Right lobe of liver (tissue), 6 donors: ENCODE results near the gene USP53. TPM values are rescaled to one million over a fixed set of nuclear protein-coding genes. Genes with fewer than 3 reads are reported as not detected.

Experiments used
- ATAC-seq, 4 donors: fragments of 200-7000 bp; cut with Tn5 transposase; one replicate each; pipeline ENCODE4 v1.9.1; 2020; ENCODE audit warnings: mild to moderate bottlenecking in 4 of 4, moderate library complexity in 4 of 4
- DNase-seq, 3 donors: peaks; one replicate each; pipeline ENCODE4 v3.0.0-alpha.2; 2020
- H3K27ac ChIP-seq, 3 donors: fragments of 200-600 bp; one replicate each; pipeline ENCODE4 v1.8.0; 2022
- H3K27me3 ChIP-seq, 2 donors: fragments of 200-600 bp; one replicate each; pipeline ENCODE4 v1.8.0; 2022
- H3K36me3 ChIP-seq, 4 donors: fragments of 200-600 bp; sonication (generic) in 1 of 4; one replicate each; pipeline versions ENCODE4 v1.5.1 to v1.8.0; 2017 to 2022; ENCODE audit warnings: control low read depth in 1 of 4
- H3K4me1 ChIP-seq, 4 donors: fragments of 200-600 bp; sonication (generic) in 1 of 4; one replicate each; pipeline versions ENCODE4 v1.5.1 to v1.8.0; 2017 to 2022; ENCODE audit warnings: control low read depth in 1 of 4
- H3K4me3 ChIP-seq, 3 donors: fragments of 200-600 bp; one replicate each; pipeline ENCODE4 v1.8.0; 2022
- H3K9me3 ChIP-seq, 4 donors: fragments of 200-600 bp; sonication (generic) in 1 of 4; one replicate each; pipeline versions ENCODE4 v1.5.1 to v1.8.0; 2017 to 2022; ENCODE audit warnings: control low read depth in 1 of 4
- CTCF ChIP-seq, 4 donors: fragments of 200-600 bp in 3 of 4; fragments of 450-650 bp in 1 of 4; IDR thresholded peaks; one replicate each; pipeline versions ENCODE4 v1.5.1 to v1.8.0; 2016 to 2022; ENCODE audit warnings: antibody characterized with exemption in 4 of 4, mild to moderate bottlenecking in 2 of 4
- POLR2A ChIP-seq: fragments of 450-650 bp; IDR thresholded peaks from one replicate; pipeline ENCODE4 v1.6.1; 2017; ENCODE audit warnings: antibody characterized with exemption, mild to moderate bottlenecking
- WGBS: methylation state at CpG from one replicate; pipeline ENCODE4 v1.1.6; 2018; ENCODE audit warnings: low coverage, low lambda C conversion rate; ENCODE audit not compliant: insufficient coverage; ENCODE audit errors: missing lambda C conversion rate; 5-methylcytosine and 5-hydroxymethylcytosine counted together
- intact Hi-C, 2 donors: fragments of 100-400 bp; cut with DNase I; formaldehyde crosslinking; loops; one replicate each; pipeline versions ENCODE4 v1.11.2 to v1.14.1; 2022
- total RNA-seq, 6 experiments: library from RNA; depleted of rRNA in 2 of 6; stranded (reverse); fragments of >200 nt in 2 of 6; fragmentation: NEBNext Ultra II Directional in 3 of 6; extraction: Animal tissue kit (Norgen Biotek cat#: 25700) in 3 of 6; gene quantifications; one replicate each; pipeline versions ENCODE4 v1.1.0 to v1.2.4, GENCODE V29; 2016 to 2023
- donor health status: DM: no; HTN: yes; CAD: no.
- donor health status: DM: no; HTN: no; CAD: no.
- donor health status: DM: no; HTN: no; CAD: no.
- donor health status: DM: no; HTN: yes; CAD: no.
- donor health status: DM: no; HTN: yes; CAD: no.

USP53 gene
- total RNA-seq, 6 experiments from 2014 or later, result 6.4 to 12.5 (median 8.9) TPM

- 61% methylated on average over 5 of the region's 11 CpGs for WGBS
- DNase-seq (no peak), ATAC-seq (no peak)
- Histone ChIP-seq H3K27me3 (no peaks in the 10 kb centered on the region), H3K4me1 (no peaks in the 10 kb centered on the region), H3K9me3 (no peaks in the 10 kb centered on the region), H3K4me3 (no peak overlapping the region), H3K27ac (no peak overlapping the region), H3K36me3 (no peaks in the 10 kb centered on the region)
- intact Hi-C loops, result no loop called here
- no peak for TF ChIP-seq CTCF (IDR thresholded peaks at IDR 0.05)
- TF ChIP-seq POLR2A, result no peak
These were observed 14.7 kb upstream of the USP53 start for GRCh38 chr4:119197772-119198212.

GRCh38 chr4:119204916-119205315 lies 7.6 kb upstream of the USP53 start:
- 58% methylated on average over 4 of the region's 4 CpGs for WGBS
- intact Hi-C loops, result no loop called here
- no peaks in the 10 kb centered on the region for H3K9me3 ChIP-seq
- TF ChIP-seq POLR2A (no peak), CTCF (IDR thresholded peaks at IDR 0.05) (no peak)
- no peaks in the 10 kb centered on the region for H3K36me3 ChIP-seq
- no peak for DNase-seq
- H3K27ac ChIP-seq, result no peak overlapping the region
- peak in 1 of 4 donors; percentile 45 for ATAC-seq
- H3K4me1 ChIP-seq, result no peaks in the 10 kb centered on the region
- no peaks in the 10 kb centered on the region for H3K27me3 ChIP-seq
- H3K4me3 ChIP-seq, result no peak overlapping the region

- no peaks in the 10 kb centered on the region for H3K27me3 ChIP-seq
- H3K4me1 ChIP-seq, result no peaks in the 10 kb centered on the region
- no peaks in the 10 kb centered on the region for H3K9me3 ChIP-seq
- ATAC-seq (no peak), DNase-seq (no peak)
- H3K27ac ChIP-seq, result no peak overlapping the region
- TF ChIP-seq CTCF (IDR thresholded peaks at IDR 0.05) (no peak), POLR2A (no peak)
- no peak overlapping the region for H3K4me3 ChIP-seq
- H3K36me3 ChIP-seq, result no peaks in the 10 kb centered on the region
- intact Hi-C loops, result no loop called here
These were observed 6.8 kb upstream of the USP53 start for GRCh38 chr4:119205690-119206089.

- no peak overlapping the region for H3K4me3 ChIP-seq
- no peaks in the 10 kb centered on the region for H3K27me3 ChIP-seq
- DNase-seq (no peak), ATAC-seq (no peak)
- no peaks in the 10 kb centered on the region for H3K36me3 ChIP-seq
- intact Hi-C loops, result no loop called here
- TF ChIP-seq CTCF (IDR thresholded peaks at IDR 0.05), result no peak
- no peak for TF ChIP-seq POLR2A
- no peaks in the 10 kb centered on the region for H3K9me3 ChIP-seq
- 24% methylated on average over 1 of the region's 1 CpG for whole genome bisulfite sequencing
- no peak overlapping the region for H3K27ac ChIP-seq
- no peaks in the 10 kb centered on the region for H3K4me1 ChIP-seq
These were observed 6.3 kb upstream of the USP53 start for GRCh38 chr4:119206178-119206577.

- no peak for DNase-seq
- Histone ChIP-seq H3K36me3 (no peaks in the 10 kb centered on the region), H3K4me3 (no peak overlapping the region), H3K9me3 (no peaks in the 10 kb centered on the region), H3K27ac (no peak overlapping the region), H3K27me3 (no peaks in the 10 kb centered on the region), H3K4me1 (no peaks in the 10 kb centered on the region)
- TF ChIP-seq CTCF (IDR thresholded peaks at IDR 0.05) (no peak), POLR2A (no peak)
- 15% methylated on average over 1 of the region's 1 CpG for WGBS
- ATAC-seq, result no peak
- intact Hi-C loops, result no loop called here
These were observed 5.5 kb upstream of the USP53 start for GRCh38 chr4:119207051-119207450.
